ENCODE measurements around the gene C1orf167.

DNA sequence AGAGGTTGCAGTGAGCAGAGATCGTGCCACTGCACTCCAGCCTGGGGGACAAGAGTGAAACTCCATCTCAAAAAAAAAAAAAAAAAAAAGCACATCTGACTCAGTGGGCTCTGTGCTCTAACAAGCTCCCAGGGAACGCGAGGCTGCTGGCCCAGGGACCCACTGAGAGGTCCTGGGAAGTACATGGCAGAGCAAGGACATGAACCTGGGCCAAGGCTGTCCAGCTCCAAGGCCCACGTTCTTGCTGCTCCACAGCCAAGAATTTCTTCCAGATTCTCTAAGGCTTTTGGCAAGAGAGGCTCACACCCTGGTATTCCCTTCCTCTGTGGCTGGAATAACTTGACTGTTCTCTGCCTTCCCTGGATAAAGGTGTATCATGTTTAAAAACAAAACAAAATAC is 41.5 kb upstream of the C1orf167 start:
- TF ChIP-seq, protein P1, sequence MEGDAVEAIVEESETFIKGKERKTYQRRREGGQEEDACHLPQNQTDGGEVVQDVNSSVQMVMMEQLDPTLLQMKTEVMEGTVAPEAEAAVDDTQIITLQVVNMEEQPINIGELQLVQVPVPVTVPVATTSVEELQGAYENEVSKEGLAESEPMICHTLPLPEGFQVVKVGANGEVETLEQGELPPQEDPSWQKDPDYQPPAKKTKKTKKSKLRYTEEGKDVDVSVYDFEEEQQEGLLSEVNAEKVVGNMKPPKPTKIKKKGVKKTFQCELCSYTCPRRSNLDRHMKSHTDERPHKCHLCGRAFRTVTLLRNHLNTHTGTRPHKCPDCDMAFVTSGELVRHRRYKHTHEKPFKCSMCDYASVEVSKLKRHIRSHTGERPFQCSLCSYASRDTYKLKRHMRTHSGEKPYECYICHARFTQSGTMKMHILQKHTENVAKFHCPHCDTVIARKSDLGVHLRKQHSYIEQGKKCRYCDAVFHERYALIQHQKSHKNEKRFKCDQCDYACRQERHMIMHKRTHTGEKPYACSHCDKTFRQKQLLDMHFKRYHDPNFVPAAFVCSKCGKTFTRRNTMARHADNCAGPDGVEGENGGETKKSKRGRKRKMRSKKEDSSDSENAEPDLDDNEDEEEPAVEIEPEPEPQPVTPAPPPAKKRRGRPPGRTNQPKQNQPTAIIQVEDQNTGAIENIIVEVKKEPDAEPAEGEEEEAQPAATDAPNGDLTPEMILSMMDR (IDR thresholded peaks at IDR 0.05; ENCODE audit: low read depth, low read length, poor library complexity, severe bottlenecking) = no peak
- no peak for TF ChIP-seq EZH2phosphoT487 (IDR thresholded peaks at IDR 0.05; ENCODE audit: borderline replicate concordance, low read length)

Data from DOHH2 (cell line).